RPMI7951 (cell line): ENCODE results near the gene AADAC. TPM values are rescaled to one million over a fixed set of nuclear protein-coding genes. Genes with fewer than 3 reads are reported as not detected.
"Not testable (repeated sequence)": the region's sequence is repeated elsewhere in the genome, so short reads cannot be mapped to it uniquely, and the experiment has no call there.

Experiments used
- DNase-seq: peaks from one replicate; pipeline ENCODE4 v3.0.0-alpha.2; 2012; ENCODE audit warnings: low read depth
- total RNA-seq: library from RNA; depleted of rRNA; stranded (reverse); fragments of >200 nt; shearing (Covaris generic); gene quantifications from 2 replicates; pipeline ENCODE4 v1.2.3, GENCODE V29; 2014; rRNA removed

Gene AADAC, protein sequence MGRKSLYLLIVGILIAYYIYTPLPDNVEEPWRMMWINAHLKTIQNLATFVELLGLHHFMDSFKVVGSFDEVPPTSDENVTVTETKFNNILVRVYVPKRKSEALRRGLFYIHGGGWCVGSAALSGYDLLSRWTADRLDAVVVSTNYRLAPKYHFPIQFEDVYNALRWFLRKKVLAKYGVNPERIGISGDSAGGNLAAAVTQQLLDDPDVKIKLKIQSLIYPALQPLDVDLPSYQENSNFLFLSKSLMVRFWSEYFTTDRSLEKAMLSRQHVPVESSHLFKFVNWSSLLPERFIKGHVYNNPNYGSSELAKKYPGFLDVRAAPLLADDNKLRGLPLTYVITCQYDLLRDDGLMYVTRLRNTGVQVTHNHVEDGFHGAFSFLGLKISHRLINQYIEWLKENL
- 0.12 and 0.49 TPM in 2 replicates for total RNA-seq

GRCh38 chr3:151813799-151814198 lies at the start of gene AADAC:
AADAC (plus strand) TSS chr3:151814116; CDS start chr3:151814163, 47 bp downstream.
- DNase-seq = no peak

- DNase-seq = not testable (repeated sequence)
Observed at GRCh38 chr3:151764699-151765098, 49.2 kb upstream of the AADAC start.

DNA sequence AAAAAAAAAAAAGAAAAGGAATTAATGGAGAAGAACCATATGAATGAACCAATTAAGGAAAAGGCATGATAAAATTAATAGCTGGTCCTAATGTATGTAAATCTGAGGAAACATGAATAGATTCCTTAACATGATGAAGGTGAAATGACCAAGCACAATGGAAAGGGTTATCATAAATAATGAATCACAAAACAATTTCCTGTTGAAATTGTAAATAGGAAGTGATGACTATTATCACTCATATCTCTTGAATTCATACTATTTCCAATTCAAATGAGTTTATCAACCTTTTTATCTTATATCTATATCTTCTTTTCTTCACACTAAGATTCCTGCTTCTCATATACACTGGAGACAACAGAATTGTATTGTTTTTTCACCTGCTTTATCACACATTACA lies 48.2 kb upstream of the AADAC start:
- no peak for DNase-seq

DNA sequence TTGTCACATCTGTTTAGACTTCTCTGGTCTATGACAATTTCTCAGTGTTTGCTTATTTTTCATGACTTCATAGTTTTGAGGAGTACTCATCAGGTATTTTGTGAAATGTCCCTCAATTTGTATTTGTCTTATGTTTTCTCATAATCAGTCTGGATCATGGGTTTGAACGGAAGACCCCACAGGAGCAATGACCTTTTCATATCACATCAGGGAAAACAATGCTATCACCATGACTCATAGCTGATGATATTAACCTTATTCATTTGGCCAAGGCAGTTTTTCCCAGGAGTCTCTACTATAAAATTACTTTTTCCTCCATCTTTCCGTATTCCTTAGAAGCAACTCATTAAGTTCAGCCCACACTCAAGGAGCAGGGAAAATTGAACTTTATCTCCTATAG lies 47.5 kb upstream of the AADAC start:
- peak; percentile 14 for DNase-seq

- DNase-seq = no peak
Observed at GRCh38 chr3:151768393-151768930, 45.5 kb upstream of the AADAC start.

GRCh38 chr3:151769175-151769574 lies 44.7 kb upstream of the AADAC start:
- DNase-seq = no peak

DNA sequence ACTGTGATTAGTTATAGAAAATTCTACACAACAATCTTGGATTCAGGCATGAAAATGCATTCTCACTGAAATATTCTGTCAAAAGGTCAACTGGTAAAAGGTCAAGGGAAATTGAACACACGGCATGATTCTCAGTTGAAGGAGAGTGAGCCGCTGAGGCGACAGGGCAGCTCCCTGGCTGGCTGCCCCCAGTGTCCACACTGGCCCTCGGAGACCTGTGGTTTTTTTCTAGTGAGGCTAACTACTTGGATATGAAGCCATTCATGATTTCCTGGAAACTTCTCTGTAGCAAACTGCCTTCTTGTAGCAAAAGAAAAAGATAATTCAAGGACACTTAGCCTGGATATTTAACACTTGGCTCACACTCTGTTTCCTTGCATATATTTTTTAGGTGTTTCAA lies 43.0 kb upstream of the AADAC start:
- peak; percentile 29 for DNase-seq

- DNase-seq = no peak
Observed at GRCh38 chr3:151772825-151773480, 41.0 kb upstream of the AADAC start.

DNA sequence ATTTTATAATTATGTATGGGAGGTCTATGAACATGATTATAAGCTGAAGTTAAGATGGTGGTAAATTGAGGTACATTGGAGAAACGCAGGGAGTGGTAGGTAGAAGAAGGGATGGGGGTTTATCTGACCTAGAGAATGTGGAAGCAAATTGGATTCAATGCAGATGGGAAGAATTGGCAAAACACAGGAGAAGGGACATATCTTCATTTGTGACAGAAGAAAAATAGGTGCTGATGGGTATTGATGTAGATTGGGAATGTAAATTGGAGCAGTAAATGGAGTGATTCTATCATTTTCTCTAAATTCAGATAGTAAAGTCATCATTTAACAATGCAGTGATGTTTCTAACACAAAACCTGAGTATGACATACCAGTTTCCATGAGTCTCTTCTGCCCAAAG lies 39.7 kb upstream of the AADAC start:
- DNase-seq = no peak

- no peak for DNase-seq
Observed at GRCh38 chr3:151774910-151775309, 39.0 kb upstream of the AADAC start.

DNA sequence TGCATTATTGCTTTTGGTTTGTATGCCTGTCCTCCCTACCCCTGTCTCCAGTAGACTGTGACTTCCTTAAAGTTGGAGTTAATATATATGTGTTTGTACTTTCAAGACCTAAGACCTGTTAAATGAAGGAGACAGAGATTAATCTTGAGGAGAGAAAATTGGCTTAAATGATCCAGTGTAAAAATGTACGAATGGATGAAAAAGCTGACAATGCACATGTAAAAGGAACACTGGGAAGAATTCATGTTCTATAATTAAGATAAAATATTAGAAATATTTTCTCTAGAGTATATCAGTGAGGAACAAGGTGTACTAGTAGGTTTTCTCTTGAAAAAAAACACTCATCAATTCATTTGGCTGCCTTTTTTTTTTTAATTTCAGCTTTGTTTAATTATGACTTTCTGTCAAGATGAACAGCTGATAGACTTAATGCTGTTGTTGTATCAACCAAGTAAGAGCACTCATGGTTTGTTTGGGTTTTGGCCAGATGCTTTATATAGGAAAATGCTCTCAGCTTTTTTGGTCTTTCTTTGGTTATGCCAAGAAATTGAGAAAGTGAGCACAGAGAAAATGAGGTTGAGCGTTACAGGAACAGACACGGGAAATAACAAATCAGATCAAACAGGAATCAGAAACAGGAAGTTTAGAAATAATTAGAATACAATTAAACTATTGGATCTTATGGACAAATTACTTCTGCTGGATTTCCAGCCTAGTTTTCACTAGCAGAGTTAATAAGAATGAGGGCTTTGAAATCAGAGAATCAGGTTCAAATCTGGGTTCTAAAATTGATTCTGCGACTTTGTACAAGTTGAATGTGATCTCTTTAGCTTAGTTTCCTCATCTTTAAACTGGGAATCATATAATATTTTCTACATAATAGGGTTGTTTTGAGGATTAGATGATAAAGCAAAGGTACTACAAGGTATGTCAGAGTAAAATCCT lies 38.3 kb upstream of the AADAC start:
- DNase-seq = no peak

- no peak for DNase-seq
Observed at GRCh38 chr3:151776259-151776740, 37.6 kb upstream of the AADAC start.

DNA sequence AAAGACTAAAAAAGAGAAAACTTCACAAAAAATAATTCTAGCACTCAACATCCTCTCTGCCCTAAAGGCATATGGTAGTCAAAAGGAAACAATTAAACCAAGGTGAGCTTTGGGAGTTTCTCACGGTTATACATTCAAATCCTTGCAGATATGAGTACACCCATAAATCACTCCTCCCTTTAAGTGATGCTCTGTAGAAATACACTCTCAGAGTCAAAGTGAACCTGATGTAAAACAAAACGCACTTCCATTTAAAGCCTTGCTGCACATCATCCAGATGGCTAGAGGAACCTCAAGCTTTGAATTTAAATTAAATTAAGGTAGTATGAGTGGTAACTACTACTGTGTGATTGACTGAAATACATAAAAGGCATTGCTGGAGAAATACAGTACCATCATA lies 36.0 kb upstream of the AADAC start:
- no peak for DNase-seq

DNA sequence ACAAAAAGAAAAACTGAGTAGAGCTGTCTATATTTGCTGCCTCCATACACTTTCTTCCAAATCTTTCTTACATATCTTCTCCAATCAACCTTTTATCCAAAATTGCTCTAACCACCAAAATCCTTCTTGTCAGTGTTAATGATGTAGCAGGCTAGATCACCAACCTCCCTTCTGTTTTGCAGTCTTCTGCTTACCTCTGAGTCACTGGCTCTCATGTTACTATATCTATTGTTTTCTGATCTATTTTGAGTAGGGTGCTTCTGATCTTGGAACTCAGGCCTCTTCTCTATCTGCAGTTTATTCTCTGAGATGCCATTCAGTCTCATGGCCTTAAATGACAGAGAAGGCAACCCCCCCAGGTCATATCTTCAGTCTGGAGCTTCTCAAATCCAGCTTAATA lies 26.3 kb upstream of the AADAC start:
- DNase-seq = no peak

DNA sequence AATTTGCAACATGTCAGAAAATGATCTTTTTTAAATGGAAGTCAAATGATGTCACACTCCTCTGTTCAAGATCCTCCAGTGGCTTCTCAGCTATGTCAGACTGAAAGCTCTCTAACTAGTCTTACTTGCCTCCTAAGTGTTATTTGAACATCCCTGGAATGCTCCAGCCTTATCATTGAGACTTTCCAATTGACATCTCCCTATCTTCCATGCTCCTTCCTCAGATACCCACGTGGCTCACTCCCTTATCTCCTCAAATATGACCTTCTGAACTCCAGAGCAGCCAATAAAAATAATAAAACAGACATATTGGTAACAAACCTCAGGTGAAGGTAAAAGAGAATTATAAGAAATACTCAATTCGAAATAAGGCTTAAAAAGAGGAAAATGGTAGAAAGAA lies 25.5 kb upstream of the AADAC start:
- DNase-seq = no peak

GRCh38 chr3:151789853-151790463 lies 24.0 kb upstream of the AADAC start:
- DNase-seq = peak; percentile 57

- not testable (repeated sequence) for DNase-seq
Observed at GRCh38 chr3:151790763-151791162, 23.2 kb upstream of the AADAC start.

GRCh38 chr3:151792411-151792810 lies 21.5 kb upstream of the AADAC start:
- DNase-seq = no peak

DNA sequence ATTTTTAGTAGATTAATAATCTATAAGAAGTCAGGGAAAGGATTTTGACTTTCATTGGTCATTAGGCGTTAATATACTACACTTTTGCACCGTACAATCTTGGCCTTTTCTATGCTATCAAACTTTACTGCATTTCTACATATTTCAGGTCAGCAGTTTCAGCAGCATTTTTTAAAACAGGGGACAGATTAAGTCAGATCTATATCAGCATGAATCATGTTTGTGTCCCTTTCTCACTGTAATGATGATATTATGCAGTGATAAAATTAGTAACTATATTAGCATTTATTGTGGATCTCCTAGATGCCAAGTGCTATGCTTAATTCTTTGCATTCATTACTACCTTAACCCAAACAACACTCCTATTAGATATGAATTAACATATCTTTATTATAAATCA lies 20.3 kb upstream of the AADAC start:
- DNase-seq = no peak

- no peak for DNase-seq
Observed at GRCh38 chr3:151794080-151794479, 19.8 kb upstream of the AADAC start.

DNA sequence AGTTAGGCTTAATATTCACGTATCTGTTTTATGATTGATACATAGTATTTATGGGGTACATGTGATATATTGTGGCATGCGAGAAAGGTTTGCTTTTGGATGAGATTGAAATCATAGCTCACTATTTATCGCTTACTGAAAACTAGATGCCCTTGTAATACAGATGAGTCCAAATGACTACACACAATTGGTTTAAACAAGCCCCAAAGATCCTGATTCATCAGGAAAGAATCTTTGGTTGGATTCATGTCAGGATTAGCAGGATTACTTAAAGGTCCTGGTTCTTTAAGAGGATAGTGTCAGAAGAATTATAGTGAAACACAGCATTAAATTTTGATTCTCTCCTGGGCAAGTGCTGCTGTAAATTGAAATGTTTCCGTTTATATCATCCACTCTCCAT lies 18.6 kb upstream of the AADAC start:
- peak; percentile 87 for DNase-seq
